K562 (cell line): ENCODE measurements around the gene PDZD2. TPM values are rescaled to one million over a fixed set of nuclear protein-coding genes. Genes with fewer than 3 reads are reported as not detected.

Experiments used
- ATAC-seq: fragments of 200-7000 bp; cut with Tn5 transposase; 3 replicates; pipeline ENCODE4 v1.9.1; 2020; ENCODE audit warnings: moderate library complexity
- BruUV-seq: library from RNA; stranded (reverse); fragments of 400-500 nt; replicated peaks from 2 replicates; lab custom pipeline; 2021; lab: Mats Ljungman, UMichigan
- CTCF ChIA-PET: fragments of 300-600 bp; formaldehyde crosslinking; extraction: SDS; loops from one replicate; lab custom pipeline; 2021; ENCODE audit warnings: low intra/inter-chr PET ratio; lab: Yijun Ruan, JAX
- POLR2A ChIA-PET: fragments of 300-600, 350-650 bp; sonication (Branson Sonifier 250); formaldehyde crosslinking; extraction: SDS; loops from one replicate; lab custom pipeline; 2021; ENCODE audit warnings: antibody characterized with exemption, inconsistent platforms; lab: Yijun Ruan, JAX
- DNase-seq, 4 experiments: peaks; one replicate each; pipeline versions ENCODE4 v3.0.0 to v3.0.0-alpha.2; 2011 to 2018; ENCODE audit warnings: low spot score in 3 of 4, mixed read lengths in 3 of 4; ENCODE audit errors: extremely low read depth in 1 of 4
- FAIRE-seq: peaks from 2 replicates; lab custom pipeline; 2011; peaks lifted over from hg19 to GRCh38; lab: Jason Lieb, UNC
- H2AFZ ChIP-seq: 2 replicates; pipeline ENCODE4 v1.6.0; 2011; ENCODE audit warnings: low read depth, low read length, control low read depth, inconsistent platforms
- H3K27ac ChIP-seq: fragments of 200-600 bp; 3 replicates; pipeline ENCODE4 v1.8.0; 2011; ENCODE audit warnings: low read depth, mild to moderate bottlenecking, control low read depth, inconsistent platforms, low read length, moderate library complexity, mixed read lengths; ENCODE audit errors: extremely low read depth
- H3K27me3 ChIP-seq, 2 experiments: fragments of 300-600 bp in 1 of 2; 2 replicates in 1 of 2; 3 replicates in 1 of 2; pipeline versions ENCODE4 v1.6.0 to v1.8.0; 2011; ENCODE audit warnings: inconsistent platforms in 2 of 2, low read length in 2 of 2, mild to moderate bottlenecking in 1 of 2, mixed read lengths in 1 of 2, moderate library complexity in 1 of 2; ENCODE audit not compliant: control insufficient read depth in 2 of 2, insufficient read depth in 2 of 2
- H3K36me3 ChIP-seq: fragments of 300-600 bp; 3 replicates; pipeline ENCODE4 v1.8.0; 2011; ENCODE audit warnings: mild to moderate bottlenecking, low read length, inconsistent platforms; ENCODE audit not compliant: control insufficient read depth, insufficient read depth
- H3K4me1 ChIP-seq, 2 experiments: fragments of 200-600 bp in 1 of 2; replicated peaks in 1 of 2; 2 replicates in 1 of 2; 3 replicates in 1 of 2; pipeline versions ENCODE4 v1.5.1 to v1.8.0; 2011; ENCODE audit warnings: inconsistent platforms in 2 of 2, low read length in 2 of 2, mild to moderate bottlenecking in 1 of 2, mixed read lengths in 1 of 2, moderate library complexity in 1 of 2; ENCODE audit not compliant: control insufficient read depth in 2 of 2, insufficient read depth in 2 of 2
- H3K4me2 ChIP-seq: 2 replicates; pipeline ENCODE4 v1.6.1; 2011; ENCODE audit warnings: low read length, control low read depth, inconsistent platforms, mixed read lengths; ENCODE audit not compliant: insufficient read depth
- H3K4me3 ChIP-seq: fragments of 200-600 bp; sonication (generic), shearing (Covaris generic); 2 replicates; pipeline ENCODE4 v1.5.1; 2016; ENCODE audit warnings: control low read depth, inconsistent platforms
- H3K79me2 ChIP-seq: fragments of 200-600 bp; 3 replicates; pipeline ENCODE4 v1.8.0; 2011; ENCODE audit warnings: low read length, inconsistent platforms; ENCODE audit not compliant: control insufficient read depth, insufficient read depth
- H3K9ac ChIP-seq, 2 experiments: 2 replicates each; pipeline versions ENCODE4 v1.6.0 to v1.6.1; 2011; ENCODE audit warnings: low read depth in 2 of 2, low read length in 2 of 2, control low read depth in 1 of 2, inconsistent platforms in 1 of 2, mild to moderate bottlenecking in 1 of 2, mixed read lengths in 1 of 2; ENCODE audit not compliant: insufficient read depth in 1 of 2
- H3K9me1 ChIP-seq: one replicate; pipeline ENCODE4 v1.6.0; 2011; ENCODE audit warnings: inconsistent platforms, mild to moderate bottlenecking, low read length, moderate library complexity; ENCODE audit not compliant: control insufficient read depth, insufficient read depth
- H3K9me3 ChIP-seq: replicated peaks from 2 replicates; pipeline ENCODE4 v1.5.1; 2011; ENCODE audit warnings: low read depth, low read length, inconsistent platforms; ENCODE audit not compliant: control insufficient read depth, insufficient read depth
- H4K20me1 ChIP-seq: replicated peaks from 2 replicates; pipeline ENCODE4 v1.6.1; 2011; ENCODE audit warnings: low read length, inconsistent platforms, mixed read lengths; ENCODE audit not compliant: control insufficient read depth, insufficient read depth
- HNRNPK ChIP-seq: fragments of 200-400 bp; formaldehyde crosslinking; IDR thresholded peaks from one replicate; pipeline ENCODE4 v1.6.1; 2018; ENCODE audit warnings: mild to moderate bottlenecking, low read depth, low read length; ENCODE audit not compliant: poor library complexity, severe bottlenecking
- MAFG ChIP-seq: fragments of 450-650 bp; conservative IDR thresholded peaks from 2 replicates; pipeline ENCODE4 v1.6.1; 2016; ENCODE audit warnings: missing genetic modification characterization, missing compliant biosample characterization
- SMAD4 ChIP-seq: fragments of 250-450 bp; sonication (Bioruptor Pico); conservative IDR thresholded peaks from 2 replicates; pipeline ENCODE4 v1.8.0; 2021; ENCODE audit warnings: inconsistent platforms, mild to moderate bottlenecking, moderate library complexity
- TBP ChIP-seq: optimal IDR thresholded peaks from 2 replicates; pipeline ENCODE3; 2011; ENCODE audit warnings: low read depth, low read length, improper control_type of control experiment
- ZNF695 ChIP-seq: fragments of 450-650 bp; formaldehyde crosslinking; IDR thresholded peaks from 2 replicates; pipeline ENCODE4 v1.4.0; 2020; ENCODE audit warnings: mild to moderate bottlenecking, moderate library complexity
- WGBS: fragments of 100-300 bp; shearing (Covaris generic); methylation state at CpG from one replicate; pipeline ENCODE4 v1.1.6; 2016; ENCODE audit warnings: low coverage, mixed read lengths; ENCODE audit not compliant: insufficient coverage; ENCODE audit errors: missing lambda C conversion rate; 5-methylcytosine and 5-hydroxymethylcytosine counted together
- in situ Hi-C: fragments of 300-500 bp; cut with MboI; formaldehyde crosslinking; loops from 4 replicates; pipeline ENCODE4 v1.15.0; 2018; ENCODE audit warnings: inconsistent platforms, mixed read lengths
- intact Hi-C: fragments of 100-400 bp; cut with micrococcal nuclease; formaldehyde crosslinking; loops from 2 replicates; pipeline ENCODE4 v1.14.2; 2022
- polyA plus RNA-seq, 8 experiments: library from polyadenylated mRNA; depleted of rRNA in 4 of 8; stranded (reverse) in 5 of 8; unstranded in 3 of 8; fragments of >200 nt; fragmentation: Nextera tagmentation in 2 of 8; fragmentation: Illumina TruSeq in 1 of 8; extraction: Ambion mirVana in 2 of 8; extraction: Trizol in 1 of 8; gene quantifications; 2 replicates each; pipeline versions ENCODE4 v1.2.1 to v1.2.3, GENCODE V29; 2011 to 2014; ENCODE audit warnings: inconsistent platforms in 1 of 8, missing spikeins in 1 of 8
- total RNA-seq, 7 experiments: library from RNA; depleted of rRNA in 6 of 7; stranded (reverse); fragments of >200 nt in 6 of 7; fragmentation: Illumina TruSeq in 2 of 7; extraction: Trizol in 2 of 7; gene quantifications; 2 replicates each; pipeline versions ENCODE4 v1.2.1 to v1.2.3, GENCODE V29; 2011 to 2021; ENCODE audit warnings: low replicate concordance in 1 of 7
- TF ChIP-seq, protein P1 (sequence below): fragments of 450-650 bp; IDR thresholded peaks from 2 replicates; pipeline ENCODE4 v1.6.1; 2016; ENCODE audit warnings: low read depth
- TF ChIP-seq, protein P2 (sequence below): fragments of 250-450 bp; sonication (Bioruptor Pico); IDR thresholded peaks from 2 replicates; pipeline ENCODE4 v1.5.0; 2021
- TF ChIP-seq, protein P3 (sequence below), 2 experiments: IDR thresholded peaks in 1 of 2; conservative IDR thresholded peaks in 1 of 2; 2 replicates each; pipeline ENCODE4 v1.6.1; 2016; ENCODE audit warnings: low read depth in 2 of 2, mild to moderate bottlenecking in 1 of 2, missing compliant biosample characterization in 1 of 2, missing genetic modification characterization in 1 of 2, moderate library complexity in 1 of 2

PDZD2 gene
- total and polyA plus RNA-seq, 9 of the 15 experiments (the other 6 are each of a cell fraction or from before 2014, with no cell fraction given), result 0.02 to 0.08 (median 0.04) TPM; not detected in 6

DNA sequence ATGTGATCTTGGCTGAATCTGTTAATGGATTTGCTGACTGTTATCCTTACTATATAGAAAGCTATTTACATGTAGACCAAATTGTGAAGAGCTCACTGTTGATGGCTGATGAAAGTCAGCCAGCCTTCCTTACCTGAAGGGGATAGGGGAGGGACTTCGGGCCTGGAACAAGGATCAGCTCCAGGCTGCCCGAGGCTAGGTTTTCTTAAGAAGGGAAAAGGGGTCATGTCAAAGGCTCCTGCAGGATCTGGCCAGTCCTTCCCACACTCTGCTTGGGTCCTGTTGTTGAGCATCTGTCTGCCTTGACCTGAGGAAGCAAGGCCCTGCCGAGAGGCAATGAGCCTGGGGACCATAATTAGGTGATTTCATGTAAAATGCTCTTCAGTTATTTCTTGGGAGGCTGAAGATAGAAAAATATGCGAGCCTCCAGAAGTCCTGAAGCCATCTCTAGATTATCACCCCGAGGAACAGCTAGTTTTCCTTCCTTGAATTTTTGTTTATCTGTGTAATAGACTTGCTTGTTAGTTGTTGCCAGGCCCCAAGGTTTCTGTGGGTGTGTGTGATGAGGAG is 261.4 kb downstream of the PDZD2 start:
- Histone ChIP-seq H3K79me2 (no peaks in the 10 kb centered on the region), H3K36me3 (no peaks in the 10 kb centered on the region), H3K4me1 (no peaks in the 10 kb centered on the region), H2AFZ (no peak overlapping the region), H3K9ac (no peak overlapping the region), H3K9me1 (no peaks in the 10 kb centered on the region), H3K4me3 (no peak overlapping the region), H3K27me3 (peaks cover 11 to 32% of the 10 kb centered on the region in 2 experiments; a peak in 4 of 5 replicates), H3K9me3 (no peaks in the 10 kb centered on the region), H4K20me1 (no peaks in the 10 kb centered on the region), H3K4me2 (no peak overlapping the region), H3K27ac (no peak overlapping the region)
- BruUV-seq, result no TSS peak
- ChIA-PET POLR2A (interaction anchor here (0.7 kb wide), 2 partner anchors 8 to 60 kb away, joined by 3 read pairs; no protein-coding TSS in a partner anchor), CTCF (no interaction called here)
- FAIRE-seq (no peak), ATAC-seq (no peak), DNase-seq (no peak)
- 0% methylated on average over 5 of the region's 5 CpGs for WGBS
- in situ Hi-C loops (no loop called here), intact Hi-C loops (no loop called here)
- TF ChIP-seq, protein P1, sequence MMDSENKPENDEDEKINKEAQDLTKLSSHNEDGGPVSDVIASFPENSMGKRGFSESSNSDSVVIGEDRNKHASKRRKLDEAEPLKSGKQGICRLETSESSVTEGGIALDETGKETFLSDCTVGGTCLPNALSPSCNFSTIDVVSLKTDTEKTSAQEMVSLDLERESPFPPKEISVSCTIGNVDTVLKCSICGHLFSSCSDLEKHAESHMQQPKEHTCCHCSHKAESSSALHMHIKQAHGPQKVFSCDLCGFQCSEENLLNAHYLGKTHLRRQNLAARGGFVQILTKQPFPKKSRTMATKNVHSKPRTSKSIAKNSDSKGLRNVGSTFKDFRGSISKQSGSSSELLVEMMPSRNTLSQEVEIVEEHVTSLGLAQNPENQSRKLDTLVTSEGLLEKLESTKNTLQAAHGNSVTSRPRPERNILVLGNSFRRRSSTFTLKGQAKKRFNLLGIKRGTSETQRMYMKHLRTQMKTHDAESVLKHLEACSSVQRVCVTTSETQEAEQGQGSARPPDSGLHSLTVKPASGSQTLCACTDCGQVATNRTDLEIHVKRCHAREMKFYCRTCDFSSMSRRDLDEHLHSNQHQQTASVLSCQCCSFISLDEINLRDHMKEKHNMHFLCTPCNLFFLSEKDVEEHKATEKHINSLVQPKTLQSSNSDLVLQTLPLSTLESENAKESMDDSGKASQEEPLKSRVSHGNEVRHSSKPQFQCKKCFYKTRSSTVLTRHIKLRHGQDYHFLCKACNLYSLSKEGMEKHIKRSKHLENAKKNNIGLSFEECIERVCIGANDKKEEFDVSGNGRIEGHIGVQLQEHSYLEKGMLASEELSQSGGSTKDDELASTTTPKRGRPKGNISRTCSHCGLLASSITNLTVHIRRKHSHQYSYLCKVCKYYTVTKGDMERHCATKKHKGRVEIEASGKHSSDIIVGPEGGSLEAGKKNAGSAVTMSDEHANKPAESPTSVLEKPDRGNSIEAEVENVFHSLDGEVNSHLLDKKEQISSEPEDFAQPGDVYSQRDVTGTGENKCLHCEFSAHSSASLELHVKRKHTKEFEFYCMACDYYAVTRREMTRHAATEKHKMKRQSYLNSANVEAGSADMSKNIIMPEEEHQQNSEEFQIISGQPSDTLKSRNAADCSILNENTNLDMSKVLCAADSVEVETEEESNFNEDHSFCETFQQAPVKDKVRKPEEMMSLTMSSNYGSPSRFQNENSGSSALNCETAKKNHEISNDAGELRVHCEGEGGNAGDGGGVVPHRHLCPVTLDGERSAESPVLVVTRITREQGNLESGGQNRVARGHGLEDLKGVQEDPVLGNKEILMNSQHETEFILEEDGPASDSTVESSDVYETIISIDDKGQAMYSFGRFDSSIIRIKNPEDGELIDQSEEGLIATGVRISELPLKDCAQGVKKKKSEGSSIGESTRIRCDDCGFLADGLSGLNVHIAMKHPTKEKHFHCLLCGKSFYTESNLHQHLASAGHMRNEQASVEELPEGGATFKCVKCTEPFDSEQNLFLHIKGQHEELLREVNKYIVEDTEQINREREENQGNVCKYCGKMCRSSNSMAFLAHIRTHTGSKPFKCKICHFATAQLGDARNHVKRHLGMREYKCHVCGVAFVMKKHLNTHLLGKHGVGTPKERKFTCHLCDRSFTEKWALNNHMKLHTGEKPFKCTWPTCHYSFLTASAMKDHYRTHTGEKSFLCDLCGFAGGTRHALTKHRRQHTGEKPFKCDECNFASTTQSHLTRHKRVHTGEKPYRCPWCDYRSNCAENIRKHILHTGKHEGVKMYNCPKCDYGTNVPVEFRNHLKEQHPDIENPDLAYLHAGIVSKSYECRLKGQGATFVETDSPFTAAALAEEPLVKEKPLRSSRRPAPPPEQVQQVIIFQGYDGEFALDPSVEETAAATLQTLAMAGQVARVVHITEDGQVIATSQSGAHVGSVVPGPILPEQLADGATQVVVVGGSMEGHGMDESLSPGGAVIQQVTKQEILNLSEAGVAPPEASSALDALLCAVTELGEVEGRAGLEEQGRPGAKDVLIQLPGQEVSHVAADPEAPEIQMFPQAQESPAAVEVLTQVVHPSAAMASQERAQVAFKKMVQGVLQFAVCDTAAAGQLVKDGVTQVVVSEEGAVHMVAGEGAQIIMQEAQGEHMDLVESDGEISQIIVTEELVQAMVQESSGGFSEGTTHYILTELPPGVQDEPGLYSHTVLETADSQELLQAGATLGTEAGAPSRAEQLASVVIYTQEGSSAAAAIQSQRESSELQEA, result no peak
- TF ChIP-seq ZNF695 (CRISPR knock-in tag) (no peak), TBP (no peak), MAFG (tag) (no peak), SMAD4 (no peak), HNRNPK (no peak)
- TF ChIP-seq, protein P2, sequence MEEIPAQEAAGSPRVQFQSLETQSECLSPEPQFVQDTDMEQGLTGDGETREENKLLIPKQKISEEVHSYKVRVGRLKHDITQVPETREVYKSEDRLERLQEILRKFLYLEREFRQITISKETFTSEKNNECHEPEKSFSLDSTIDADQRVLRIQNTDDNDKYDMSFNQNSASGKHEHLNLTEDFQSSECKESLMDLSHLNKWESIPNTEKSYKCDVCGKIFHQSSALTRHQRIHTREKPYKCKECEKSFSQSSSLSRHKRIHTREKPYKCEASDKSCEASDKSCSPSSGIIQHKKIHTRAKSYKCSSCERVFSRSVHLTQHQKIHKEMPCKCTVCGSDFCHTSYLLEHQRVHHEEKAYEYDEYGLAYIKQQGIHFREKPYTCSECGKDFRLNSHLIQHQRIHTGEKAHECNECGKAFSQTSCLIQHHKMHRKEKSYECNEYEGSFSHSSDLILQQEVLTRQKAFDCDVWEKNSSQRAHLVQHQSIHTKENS (CRISPR knock-in tag), result no peak
- TF ChIP-seq, protein P3, sequence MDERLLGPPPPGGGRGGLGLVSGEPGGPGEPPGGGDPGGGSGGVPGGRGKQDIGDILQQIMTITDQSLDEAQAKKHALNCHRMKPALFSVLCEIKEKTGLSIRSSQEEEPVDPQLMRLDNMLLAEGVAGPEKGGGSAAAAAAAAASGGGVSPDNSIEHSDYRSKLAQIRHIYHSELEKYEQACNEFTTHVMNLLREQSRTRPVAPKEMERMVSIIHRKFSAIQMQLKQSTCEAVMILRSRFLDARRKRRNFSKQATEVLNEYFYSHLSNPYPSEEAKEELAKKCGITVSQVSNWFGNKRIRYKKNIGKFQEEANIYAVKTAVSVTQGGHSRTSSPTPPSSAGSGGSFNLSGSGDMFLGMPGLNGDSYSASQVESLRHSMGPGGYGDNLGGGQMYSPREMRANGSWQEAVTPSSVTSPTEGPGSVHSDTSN (CRISPR knock-in tag; IDR thresholded peaks at IDR 0.05; ENCODE audit: low read depth), result no peak
- TF ChIP-seq, protein P3 (tag; conservative IDR thresholded peaks at IDR 0.05; ENCODE audit: low read depth), result no peak
